Left lung (tissue), 10 donors: Measurements from ENCODE around the gene TEDC2. TPM values are rescaled to one million over a fixed set of nuclear protein-coding genes. Genes with fewer than 3 reads are reported as not detected.
A peak's percentile ranks its signal among the peaks of the same experiment; 100 is the strongest.

Experiments
- ATAC-seq: fragments of 200-7000 bp; cut with Tn5 transposase; one replicate; pipeline ENCODE4 v1.9.1; 2020; ENCODE audit warnings: moderate library complexity
- DNase-seq, 4 donors: peaks; one replicate each; pipeline ENCODE4 v3.0.0-alpha.2; 2013 to 2020
- H3K27ac ChIP-seq, 2 donors: fragments of 200-600 bp; sonication (generic) in 1 of 2; one replicate each; pipeline versions ENCODE4 v1.5.0 to v1.8.0; 2020 to 2021
- H3K27me3 ChIP-seq, 2 donors: fragments of 200-600 bp; sonication (generic) in 1 of 2; one replicate each; pipeline versions ENCODE4 v1.5.0 to v1.8.0; 2020 to 2021
- H3K36me3 ChIP-seq, 2 donors: fragments of 200-600 bp; sonication (generic) in 1 of 2; one replicate each; pipeline versions ENCODE4 v1.5.0 to v1.8.0; 2020 to 2021
- H3K4me1 ChIP-seq, 2 donors: fragments of 200-600 bp; one replicate each; pipeline ENCODE4 v1.8.0; 2021
- H3K4me3 ChIP-seq, 2 donors: fragments of 200-600 bp; sonication (generic) in 1 of 2; one replicate each; pipeline versions ENCODE4 v1.5.0 to v1.8.0; 2020 to 2021; ENCODE audit warnings: mild to moderate bottlenecking in 1 of 2
- H3K9me3 ChIP-seq, 2 donors: fragments of 200-600 bp; sonication (generic) in 1 of 2; one replicate each; pipeline versions ENCODE4 v1.5.0 to v1.8.0; 2020 to 2021
- intact Hi-C, 2 donors: fragments of 100-400 bp; cut with DNase I; formaldehyde crosslinking; loops; one replicate each; pipeline versions ENCODE4 v1.11.2 to v1.14.2; 2022
- polyA plus RNA-seq, 6 donors: library from polyadenylated mRNA; unstranded; fragments of 120-200 nt; gene quantifications; one replicate each; pipeline ENCODE4 v1.2.1, GENCODE V29; 2013; ENCODE audit not compliant: insufficient read length in 6 of 6
- total RNA-seq, 2 donors: library from RNA; stranded (reverse); fragmentation: NEBNext Ultra II Directional; extraction: Animal tissue kit (Norgen Biotek cat#: 25700); gene quantifications; one replicate each; pipeline ENCODE4 v1.2.1, GENCODE V29; 2021
- TF ChIP-seq, protein P1 (sequence below), 2 donors: fragments of 200-600 bp; sonication (generic) in 1 of 2; IDR thresholded peaks; one replicate each; pipeline versions ENCODE4 v1.5.0 to v1.8.0; 2021; ENCODE audit warnings: antibody characterized with exemption in 2 of 2
- donor health status: DM: no; HTN: yes; CAD: no.
- donor health status: DM: no; HTN: no; CAD: no.

TEDC2 gene
- total and polyA plus RNA-seq, 8 donors: 4.0 to 10.9 (median 8.3) TPM

- DNase-seq (peak in 1 of 4 donors; percentile 25), ATAC-seq (no peak)
- Histone ChIP-seq H3K4me1 (peaks cover 6 to 30% of the 10 kb centered on the region in 2 donors), H3K9me3 (no peaks in the 10 kb centered on the region), H3K4me3 (no peak overlapping the region), H3K27ac (no peak overlapping the region), H3K27me3 (peaks cover 0 to 46% of the 10 kb centered on the region in 2 donors), H3K36me3 (no peaks in the 10 kb centered on the region)
- intact Hi-C loops: no loop called here
- TF ChIP-seq, protein P1, sequence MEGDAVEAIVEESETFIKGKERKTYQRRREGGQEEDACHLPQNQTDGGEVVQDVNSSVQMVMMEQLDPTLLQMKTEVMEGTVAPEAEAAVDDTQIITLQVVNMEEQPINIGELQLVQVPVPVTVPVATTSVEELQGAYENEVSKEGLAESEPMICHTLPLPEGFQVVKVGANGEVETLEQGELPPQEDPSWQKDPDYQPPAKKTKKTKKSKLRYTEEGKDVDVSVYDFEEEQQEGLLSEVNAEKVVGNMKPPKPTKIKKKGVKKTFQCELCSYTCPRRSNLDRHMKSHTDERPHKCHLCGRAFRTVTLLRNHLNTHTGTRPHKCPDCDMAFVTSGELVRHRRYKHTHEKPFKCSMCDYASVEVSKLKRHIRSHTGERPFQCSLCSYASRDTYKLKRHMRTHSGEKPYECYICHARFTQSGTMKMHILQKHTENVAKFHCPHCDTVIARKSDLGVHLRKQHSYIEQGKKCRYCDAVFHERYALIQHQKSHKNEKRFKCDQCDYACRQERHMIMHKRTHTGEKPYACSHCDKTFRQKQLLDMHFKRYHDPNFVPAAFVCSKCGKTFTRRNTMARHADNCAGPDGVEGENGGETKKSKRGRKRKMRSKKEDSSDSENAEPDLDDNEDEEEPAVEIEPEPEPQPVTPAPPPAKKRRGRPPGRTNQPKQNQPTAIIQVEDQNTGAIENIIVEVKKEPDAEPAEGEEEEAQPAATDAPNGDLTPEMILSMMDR (IDR thresholded peaks at IDR 0.05): no peak
Observed at GRCh38 chr16:2465653-2466415, 5.9 kb downstream of the TEDC2 start.

- Histone ChIP-seq H3K36me3 (no peaks in the 10 kb centered on the region), H3K4me3 (no peak overlapping the region), H3K27ac (no peak overlapping the region), H3K9me3 (no peaks in the 10 kb centered on the region), H3K27me3 (peaks cover 0 to 57% of the 10 kb centered on the region in 2 donors), H3K4me1 (peaks cover 14 to 39% of the 10 kb centered on the region in 2 donors)
- DNase-seq (peak in 1 of 4 donors; percentile 61), ATAC-seq (no peak)
- intact Hi-C loops: no loop called here
- TF ChIP-seq, protein P1 (IDR thresholded peaks at IDR 0.05): no peak
Observed at GRCh38 chr16:2466667-2467527, 7.0 kb downstream of the TEDC2 start.

DNA sequence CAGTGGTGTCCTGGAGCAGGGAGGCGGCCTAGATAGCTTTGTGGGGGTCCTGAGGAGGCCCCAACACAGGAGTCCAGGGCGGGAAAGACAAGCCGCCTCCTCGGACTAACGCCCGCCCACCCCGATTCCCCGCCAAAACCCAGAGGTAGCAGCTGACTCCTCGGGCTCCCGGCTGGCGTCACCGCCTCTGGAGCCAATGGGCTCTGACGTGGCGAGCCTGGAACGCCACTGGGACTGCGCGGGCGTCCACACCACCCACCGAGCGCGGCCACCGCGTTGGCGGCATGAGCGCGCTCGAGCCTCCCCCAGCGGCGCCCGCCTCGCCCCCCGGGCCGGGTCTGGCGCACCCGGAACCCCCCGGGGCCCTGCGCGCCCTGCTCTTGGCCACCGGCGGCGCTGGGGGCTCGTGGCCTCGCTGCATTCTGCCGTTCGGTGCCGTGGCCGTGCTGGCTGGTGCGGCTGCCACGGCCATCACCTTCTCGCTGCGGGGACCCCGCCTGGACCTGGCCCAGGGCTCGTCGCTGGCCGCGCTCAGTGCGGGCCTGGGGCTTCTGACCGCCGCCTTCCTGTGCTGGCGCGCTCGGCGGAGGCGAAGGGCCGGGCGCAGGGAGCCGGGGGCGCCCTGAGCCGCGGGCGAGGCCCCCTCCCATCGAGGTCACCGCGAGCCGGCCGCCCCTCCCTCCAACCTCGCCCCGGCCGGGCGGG, 7.8 kb downstream of the TEDC2 start:
- intact Hi-C loops: no loop called here
- Histone ChIP-seq H3K4me1 (peaks cover 16 to 46% of the 10 kb centered on the region in 2 donors), H3K9me3 (no peaks in the 10 kb centered on the region), H3K27ac (peak overlapping the region in 1 of 2 donors; percentile 62), H3K27me3 (peaks cover 0 to 64% of the 10 kb centered on the region in 2 donors), H3K36me3 (no peaks in the 10 kb centered on the region), H3K4me3 (peak overlapping the region; percentile 30 to 40)
- ATAC-seq: peak; percentile 75
- TF ChIP-seq, protein P1 (IDR thresholded peaks at IDR 0.05): no peak
- peak in 3 of 4 donors; percentile 76 to 94 (median 80) for DNase-seq

GRCh38 chr16:2468233-2468724, 8.4 kb downstream of the TEDC2 start:
- H3K27me3 ChIP-seq: peaks cover 0 to 70% of the 10 kb centered on the region in 2 donors
- peak overlapping the region in 1 of 2 donors; percentile 62 for H3K27ac ChIP-seq
- peak; percentile 27 for ATAC-seq
- H3K36me3 ChIP-seq: no peaks in the 10 kb centered on the region
- intact Hi-C loops: no loop called here
- no peak for DNase-seq
- H3K4me1 ChIP-seq: peaks cover 18 to 52% of the 10 kb centered on the region in 2 donors
- TF ChIP-seq, protein P1 (IDR thresholded peaks at IDR 0.05): no peak
- peak overlapping the region; percentile 30 to 40 for H3K4me3 ChIP-seq
- H3K9me3 ChIP-seq: no peaks in the 10 kb centered on the region
